ENCODE data around the gene FOCAD. TPM values are rescaled to one million over a fixed set of nuclear protein-coding genes. Genes with fewer than 3 reads are reported as not detected.
A peak's percentile ranks its signal among the peaks of the same experiment; 100 is the strongest.

FOCAD gene
- total and polyA plus RNA-seq, 7 experiments from 2014 or later = 12.8 to 33.7 (median 18.3) TPM

GRCh38 chr9:21030389-21031035 lies 346.5 kb downstream of the FOCAD start:
- Histone ChIP-seq H3K4me1 (ENCODE audit: control insufficient read depth in 2 of 2, insufficient read depth in 2 of 2, low read length in 2 of 2) (peaks cover 12 to 16% of the 10 kb centered on the region in 2 donors), H3K36me3 (ENCODE audit: control insufficient read depth in 2 of 3, insufficient read depth in 3 of 3, low read length in 3 of 3) (peaks cover 0 to 11% (median 0%) of the 10 kb centered on the region in 3 experiments), H3K27me3 (ENCODE audit: control insufficient read depth in 2 of 2, insufficient read depth in 2 of 2, low read length in 2 of 2) (no peaks in the 10 kb centered on the region), H3K4me3 (ENCODE audit: low read length) (peak overlapping the region; percentile 62), H3K27ac (ENCODE audit: low read depth, low read length) (peak overlapping the region; percentile 78), H3K9me3 (ENCODE audit: control insufficient read depth in 2 of 3, low read length in 3 of 3) (no peaks in the 10 kb centered on the region)
- intact Hi-C loops (cut with micrococcal nuclease) = loop anchor here (1.0 to 10.0 kb wide), 13 partner anchors 10 to 1978 kb away; partner anchors contain the start of genes FOCAD (in 2 of the 2), DENND4C (in 1 of the 2) and KLHL9 (in 1 of the 2)
- ChIA-PET CTCF (no interaction called here), POLR2A (interaction anchor here (0.8 to 2.4 kb wide), 9 partner anchors 9 to 409 kb away, joined by 3 to 9 read pairs (median 3); partner anchors contain the start of gene MLLT3)
- peaks cover 16 to 24% (median 20%) of the 10 kb centered on the region in 5 donors for H3K36me3 Mint-ChIP-seq
- ATAC-seq = peak; percentile 65
- H3K27ac Mint-ChIP-seq = no peak overlapping the region
- no peak overlapping the region for H3K4me3 Mint-ChIP-seq
- H3K27me3 Mint-ChIP-seq = no peaks in the 10 kb centered on the region
- peak in 8 of 9 donors; percentile 7 to 44 (median 29) for DNase-seq
- H3K4me1 Mint-ChIP-seq = peaks cover 16 to 49% (median 37%) of the 10 kb centered on the region in 7 donors
- peaks cover 0 to 8% (median 0%) of the 10 kb centered on the region in 11 donors for H3K9me3 Mint-ChIP-seq

DNA sequence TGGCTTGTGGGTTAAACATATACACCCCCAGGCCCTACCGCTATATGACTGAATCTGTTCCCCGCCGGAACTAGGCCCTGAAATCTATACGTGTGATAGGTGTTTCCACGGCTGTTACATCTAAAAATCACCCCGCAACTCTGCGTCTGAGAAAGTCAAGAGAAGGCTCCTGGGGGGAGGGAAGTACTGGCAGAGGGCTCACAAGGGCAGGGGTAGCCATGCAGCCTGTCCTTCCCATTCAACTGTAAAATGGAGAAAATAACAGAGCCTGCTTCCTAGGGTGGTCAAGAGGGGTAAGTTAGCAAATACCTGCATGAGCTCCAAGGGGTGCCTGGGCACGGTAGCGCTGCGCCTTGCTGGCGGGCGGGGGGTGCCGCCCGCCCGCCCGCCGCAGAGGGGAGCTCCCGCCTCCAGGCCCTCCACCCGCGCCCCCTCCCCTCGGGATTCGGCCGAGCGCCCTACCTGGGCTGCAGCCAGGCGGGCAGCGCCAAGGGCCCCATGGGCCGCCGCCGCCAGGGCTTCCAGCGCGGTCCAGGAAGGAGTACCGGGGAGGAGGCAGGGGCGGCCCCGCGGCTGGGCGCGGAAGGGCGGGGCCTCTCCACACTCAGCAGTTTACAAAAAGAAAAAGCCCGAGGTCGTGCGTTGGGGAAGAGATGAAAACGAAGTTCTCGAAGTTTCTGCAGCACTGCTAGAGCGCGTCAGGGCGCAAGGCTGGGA lies 347.2 kb downstream of the FOCAD start, which contains the start of gene HACD4:
HACD4 (minus strand) TSS at position 550 of the 717 bp plus-strand sequence; CDS start at position 500, 50 bp downstream.
- peaks cover 0 to 4% (median 0%) of the 10 kb centered on the region in 3 experiments for H3K36me3 ChIP-seq (ENCODE audit: control insufficient read depth in 2 of 3, insufficient read depth in 3 of 3, low read length in 3 of 3)
- peaks cover 12 to 16% of the 10 kb centered on the region in 2 donors for H3K4me1 ChIP-seq (ENCODE audit: control insufficient read depth in 2 of 2, insufficient read depth in 2 of 2, low read length in 2 of 2)
- H3K9me3 ChIP-seq (ENCODE audit: control insufficient read depth in 2 of 3, low read length in 3 of 3) = no peaks in the 10 kb centered on the region
- Mint-ChIP-seq H3K27ac (peak within 1 kb of the TSS in 7 of 9 donors; percentile 71 to 88 (median 81)), H3K36me3 (peaks cover 9 to 17% (median 14%) of the 10 kb centered on the region in 5 donors), H3K27me3 (no peaks in the 10 kb centered on the region), H3K9me3 (peaks cover 0 to 8% (median 0%) of the 10 kb centered on the region in 11 donors), H3K4me1 (peaks cover 13 to 42% (median 30%) of the 10 kb centered on the region in 7 donors), H3K4me3 (peak within 1 kb of the TSS in 7 of 10 donors; percentile 65 to 86 (median 76))
- H3K4me3 ChIP-seq (ENCODE audit: low read length) = peak within 1 kb of the TSS; percentile 62
- ATAC-seq = peak; percentile 87
- CTCF ChIA-PET = interaction anchor here (1.4 kb wide), 1 partner anchor 80 kb away, joined by 3 read pairs; no protein-coding TSS in a partner anchor
- intact Hi-C loops (cut with micrococcal nuclease) = loop anchor here (1.0 to 10.0 kb wide), 13 partner anchors 11 to 1979 kb away; partner anchors contain the start of genes FOCAD (in 2 of the 2), DENND4C (in 1 of the 2) and KLHL9 (in 1 of the 2)
- H3K27ac ChIP-seq (ENCODE audit: low read depth, low read length) = peak within 1 kb of the TSS; percentile 78
- no peaks in the 10 kb centered on the region for H3K27me3 ChIP-seq (ENCODE audit: control insufficient read depth in 2 of 2, insufficient read depth in 2 of 2, low read length in 2 of 2)
- peak; percentile 53 to 76 (median 73) for DNase-seq
- POLR2A ChIA-PET = interaction anchor here (0.6 to 2.4 kb wide), 9 partner anchors 8 to 409 kb away, joined by 3 to 9 read pairs (median 4); partner anchors contain the start of gene MLLT3

DNA sequence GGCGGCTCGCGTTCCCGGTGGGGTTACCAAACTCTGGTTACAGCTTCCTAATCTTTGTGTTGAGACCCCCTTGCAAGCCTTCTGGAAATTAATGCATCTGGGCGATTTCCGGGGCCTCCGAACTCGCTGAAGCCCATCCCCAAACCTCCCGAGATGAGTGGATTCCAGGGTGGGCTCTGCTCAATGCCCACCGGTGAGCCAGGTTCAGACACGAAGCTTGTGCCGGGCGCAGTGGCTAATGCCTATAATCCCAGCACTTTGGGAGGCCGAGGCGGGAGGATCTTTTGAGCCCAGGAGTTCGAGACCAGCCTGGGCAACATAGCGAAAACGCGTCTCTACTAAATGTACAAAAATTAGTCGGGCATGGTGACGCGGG lies 347.7 kb downstream of the FOCAD start:
- H3K4me3 Mint-ChIP-seq = peak overlapping the region in 5 of 10 donors; percentile 60 to 86 (median 80)
- intact Hi-C loops (cut with micrococcal nuclease) = loop anchor here (1.0 to 10.0 kb wide), 13 partner anchors 11 to 1979 kb away; partner anchors contain the start of genes FOCAD (in 2 of the 2), DENND4C (in 1 of the 2) and KLHL9 (in 1 of the 2)
- H3K27ac Mint-ChIP-seq = peak overlapping the region in 5 of 9 donors; percentile 75 to 88 (median 82)
- H3K36me3 Mint-ChIP-seq = peaks cover 3 to 12% (median 9%) of the 10 kb centered on the region in 5 donors
- Histone ChIP-seq H3K9me3 (ENCODE audit: control insufficient read depth in 2 of 3, low read length in 3 of 3) (no peaks in the 10 kb centered on the region), H3K36me3 (ENCODE audit: control insufficient read depth in 2 of 3, insufficient read depth in 3 of 3, low read length in 3 of 3) (peaks cover 0 to 3% (median 0%) of the 10 kb centered on the region in 3 experiments), H3K4me3 (ENCODE audit: low read length) (peak overlapping the region; percentile 62), H3K27me3 (ENCODE audit: control insufficient read depth in 2 of 2, insufficient read depth in 2 of 2, low read length in 2 of 2) (no peaks in the 10 kb centered on the region), H3K27ac (ENCODE audit: low read depth, low read length) (peak overlapping the region; percentile 78), H3K4me1 (ENCODE audit: control insufficient read depth in 2 of 2, insufficient read depth in 2 of 2, low read length in 2 of 2) (peaks cover 12 to 16% of the 10 kb centered on the region in 2 donors)
- H3K9me3 Mint-ChIP-seq = peaks cover 0 to 8% (median 0%) of the 10 kb centered on the region in 11 donors
- POLR2A ChIA-PET = interaction anchor here (0.6 to 2.4 kb wide), 5 partner anchors 8 to 67 kb away, joined by 3 to 9 read pairs (median 4); no protein-coding TSS in a partner anchor
- CTCF ChIA-PET = interaction anchor here (0.6 to 1.4 kb wide), 2 partner anchors 21 to 79 kb away, joined by 3 read pairs; no protein-coding TSS in a partner anchor
- DNase-seq (peak in 1 of 9 donors; percentile 11), ATAC-seq (no peak)
- no peaks in the 10 kb centered on the region for H3K27me3 Mint-ChIP-seq
- H3K4me1 Mint-ChIP-seq = peaks cover 12 to 37% (median 25%) of the 10 kb centered on the region in 7 donors

GRCh38 chr9:21037278-21037677 lies 353.2 kb downstream of the FOCAD start:
- CTCF ChIA-PET = interaction anchor here (0.7 kb wide), 1 partner anchor 598 kb away, joined by 3 read pairs; no protein-coding TSS in a partner anchor
- intact Hi-C loops (cut with micrococcal nuclease) = loop anchor here in 1 of 2 donors (10.0 kb wide), 1 partner anchor 298 kb away; the partner anchor contains the start of gene KLHL9

DNA sequence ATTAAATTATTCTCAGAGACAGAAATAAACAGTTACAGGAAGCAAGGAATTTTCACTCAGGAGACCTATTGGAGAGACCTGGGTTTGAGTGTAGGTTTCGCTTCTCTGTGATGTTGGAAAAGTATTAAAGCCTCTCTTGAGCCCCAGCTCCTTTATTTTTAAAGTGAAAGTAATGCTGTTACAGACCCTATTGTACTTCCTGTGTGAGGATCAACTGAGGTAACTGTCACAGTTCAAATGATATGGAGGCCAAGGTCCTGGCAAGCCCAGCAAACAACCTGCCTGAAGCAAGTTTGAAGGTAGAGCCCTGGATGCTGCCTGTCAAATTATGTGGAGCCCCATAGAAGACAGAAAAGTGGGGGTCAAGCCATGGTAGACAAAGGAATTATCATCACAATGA lies 355.2 kb downstream of the FOCAD start:
- Mint-ChIP-seq H3K27ac (peak overlapping the region in 8 of 9 donors; percentile 5 to 86 (median 62)), H3K36me3 (peaks cover 0 to 6% (median 3%) of the 10 kb centered on the region in 5 donors), H3K9me3 (peaks cover 0 to 5% (median 0%) of the 10 kb centered on the region in 11 donors), H3K27me3 (no peaks in the 10 kb centered on the region), H3K4me1 (peaks cover 6 to 21% (median 12%) of the 10 kb centered on the region in 7 donors), H3K4me3 (peak overlapping the region in 6 of 10 donors; percentile 2 to 71 (median 24))
- intact Hi-C loops (cut with micrococcal nuclease) = loop anchor here in 1 of 2 donors (10.0 kb wide), 1 partner anchor 295 kb away; the partner anchor contains the start of gene KLHL9
- POLR2A ChIA-PET = interaction anchor here (1.5 kb wide), 1 partner anchor 8 kb away, joined by 5 read pairs; the partner anchor contains the start of gene HACD4
- no peaks in the 10 kb centered on the region for H3K36me3 ChIP-seq (ENCODE audit: control insufficient read depth in 2 of 3, insufficient read depth in 3 of 3, low read length in 3 of 3)
- no peaks in the 10 kb centered on the region for H3K4me1 ChIP-seq (ENCODE audit: control insufficient read depth in 2 of 2, insufficient read depth in 2 of 2, low read length in 2 of 2)
- no peaks in the 10 kb centered on the region for H3K9me3 ChIP-seq (ENCODE audit: control insufficient read depth in 2 of 3, low read length in 3 of 3)
- DNase-seq (no peak), ATAC-seq (no peak)
- H3K27me3 ChIP-seq (ENCODE audit: control insufficient read depth in 2 of 2, insufficient read depth in 2 of 2, low read length in 2 of 2) = no peaks in the 10 kb centered on the region
- no peak overlapping the region for H3K4me3 ChIP-seq (ENCODE audit: low read length)
- H3K27ac ChIP-seq (ENCODE audit: low read depth, low read length) = no peak overlapping the region
- CTCF ChIA-PET = no interaction called here

More at GRCh38 chr9:21037278-21037677, 353.2 kb downstream of the FOCAD start:
- Histone ChIP-seq H3K27me3 (ENCODE audit: control insufficient read depth in 2 of 2, insufficient read depth in 2 of 2, low read length in 2 of 2) (no peaks in the 10 kb centered on the region), H3K27ac (ENCODE audit: low read depth, low read length) (no peak overlapping the region), H3K4me3 (ENCODE audit: low read length) (no peak overlapping the region), H3K9me3 (ENCODE audit: control insufficient read depth in 2 of 3, low read length in 3 of 3) (no peaks in the 10 kb centered on the region), H3K36me3 (ENCODE audit: control insufficient read depth in 2 of 3, insufficient read depth in 3 of 3, low read length in 3 of 3) (no peaks in the 10 kb centered on the region), H3K4me1 (ENCODE audit: control insufficient read depth in 2 of 2, insufficient read depth in 2 of 2, low read length in 2 of 2) (peaks cover under 1 to 6% of the 10 kb centered on the region in 2 donors)
- Mint-ChIP-seq H3K27me3 (no peaks in the 10 kb centered on the region), H3K4me1 (peaks cover 15 to 38% (median 28%) of the 10 kb centered on the region in 7 donors), H3K27ac (no peak overlapping the region), H3K4me3 (no peak overlapping the region), H3K36me3 (peaks cover 0 to 11% (median 0%) of the 10 kb centered on the region in 5 donors), H3K9me3 (peaks cover 0 to 11% (median 0%) of the 10 kb centered on the region in 11 donors)
- no peak for ATAC-seq
- DNase-seq = no peak
- POLR2A ChIA-PET = no interaction called here
